Ascending aorta (tissue), 2 donors: Measurements from ENCODE around the gene PCSK7. TPM values are rescaled to one million over a fixed set of nuclear protein-coding genes. Genes with fewer than 3 reads are reported as not detected.

ENCODE experiments used
- DNase-seq, 2 donors: peaks; one replicate each; pipeline ENCODE4 v3.0.0-alpha.2; 2019; ENCODE audit warnings: low spot score in 2 of 2
- H3K27ac ChIP-seq, 2 donors: fragments of 200-600 bp; sonication (generic); one replicate each; pipeline ENCODE4 v1.5.1; 2016 to 2017; ENCODE audit warnings: mild to moderate bottlenecking in 1 of 2
- H3K27me3 ChIP-seq: fragments of 200-600 bp; sonication (generic); one replicate; pipeline ENCODE4 v1.5.1; 2017
- H3K36me3 ChIP-seq, 2 donors: fragments of 200-600 bp; sonication (generic); one replicate each; pipeline ENCODE4 v1.5.1; 2016
- H3K4me1 ChIP-seq, 2 donors: fragments of 200-600 bp; sonication (generic); one replicate each; pipeline ENCODE4 v1.5.1; 2016 to 2017; ENCODE audit warnings: mild to moderate bottlenecking in 1 of 2
- H3K4me3 ChIP-seq, 2 donors: fragments of 200-600 bp; sonication (generic); one replicate each; pipeline ENCODE4 v1.5.1; 2016 to 2017; ENCODE audit warnings: mild to moderate bottlenecking in 1 of 2
- H3K9me3 ChIP-seq, 2 donors: fragments of 200-600 bp; sonication (generic); one replicate each; pipeline ENCODE4 v1.5.1; 2016
- CTCF ChIP-seq, 3 experiments: fragments of 200-600 bp in 2 of 3; fragments of 450-650 bp in 1 of 3; sonication (generic) in 2 of 3; IDR thresholded peaks; one replicate each; pipeline ENCODE4 v1.5.1; 2016 to 2019; ENCODE audit warnings: antibody characterized with exemption in 3 of 3, mild to moderate bottlenecking in 1 of 3, moderate library complexity in 1 of 3
- intact Hi-C: fragments of 100-400 bp; cut with DNase I; formaldehyde crosslinking; loops from one replicate; pipeline ENCODE4 v1.15.1; 2023
- total RNA-seq: library from RNA; depleted of rRNA; stranded (reverse); fragments of >200 nt; gene quantifications from one replicate; pipeline ENCODE4 v1.1.0, GENCODE V29; 2016

PCSK7 gene
- total RNA-seq, 1 donor from 2014 or later, result 112 TPM

- H3K27me3 ChIP-seq, result no peaks in the 10 kb centered on the region
- H3K36me3 ChIP-seq, result peaks cover 6 to 20% of the 10 kb centered on the region in 2 donors
- H3K27ac ChIP-seq, result peak overlapping the region in 1 of 2 donors; percentile 23
- H3K9me3 ChIP-seq, result no peaks in the 10 kb centered on the region
- TF ChIP-seq CTCF (IDR thresholded peaks at IDR 0.05), result no peak
- peaks cover 0 to 2% of the 10 kb centered on the region in 2 donors for H3K4me1 ChIP-seq
- no peak overlapping the region for H3K4me3 ChIP-seq
- no peak for DNase-seq
- intact Hi-C loops, result loop anchor here (10.0 kb wide), 1 partner anchor 142 kb away; the partner anchor contains the start of gene BACE1
Measured at GRCh38 chr11:117172724-117173421, 59.0 kb downstream of the PCSK7 start.

GRCh38 chr11:117171404-117172061 lies 60.3 kb downstream of the PCSK7 start:
- intact Hi-C loops, result loop anchor here (10.0 kb wide), 1 partner anchor 143 kb away; the partner anchor contains the start of gene BACE1
- peaks cover 15 to 25% of the 10 kb centered on the region in 2 donors for H3K36me3 ChIP-seq
- H3K9me3 ChIP-seq, result no peaks in the 10 kb centered on the region
- no peaks in the 10 kb centered on the region for H3K27me3 ChIP-seq
- no peak overlapping the region for H3K4me3 ChIP-seq
- TF ChIP-seq CTCF (IDR thresholded peaks at IDR 0.05), result no peak
- no peaks in the 10 kb centered on the region for H3K4me1 ChIP-seq
- DNase-seq, result no peak
- H3K27ac ChIP-seq, result peak overlapping the region in 1 of 2 donors; percentile 22

- no peak overlapping the region for H3K4me3 ChIP-seq
- DNase-seq, result no peak
- H3K36me3 ChIP-seq, result peaks cover 19 to 29% of the 10 kb centered on the region in 2 donors
- H3K4me1 ChIP-seq, result no peaks in the 10 kb centered on the region
- H3K27me3 ChIP-seq, result no peaks in the 10 kb centered on the region
- H3K27ac ChIP-seq, result peak overlapping the region in 1 of 2 donors; percentile 22
- intact Hi-C loops, result loop anchor here (10.0 kb wide), 1 partner anchor 144 kb away; the partner anchor contains the start of gene BACE1
- H3K9me3 ChIP-seq, result no peaks in the 10 kb centered on the region
- TF ChIP-seq CTCF (IDR thresholded peaks at IDR 0.05), result no peak
Measured at GRCh38 chr11:117171007-117171403, 60.9 kb downstream of the PCSK7 start.

- Histone ChIP-seq H3K4me1 (no peaks in the 10 kb centered on the region), H3K27me3 (no peaks in the 10 kb centered on the region), H3K9me3 (no peaks in the 10 kb centered on the region), H3K27ac (no peak overlapping the region), H3K4me3 (no peak overlapping the region), H3K36me3 (peaks cover 24 to 37% of the 10 kb centered on the region in 2 donors)
- TF ChIP-seq CTCF (IDR thresholded peaks at IDR 0.05), result no peak
- no peak for DNase-seq
- intact Hi-C loops, result loop anchor here (10.0 kb wide), 1 partner anchor 145 kb away; the partner anchor contains the start of gene BACE1
Measured at GRCh38 chr11:117170210-117170609, 61.7 kb downstream of the PCSK7 start.

- Histone ChIP-seq H3K27me3 (no peaks in the 10 kb centered on the region), H3K36me3 (peaks cover 27 to 40% of the 10 kb centered on the region in 2 donors), H3K27ac (no peak overlapping the region), H3K9me3 (no peaks in the 10 kb centered on the region), H3K4me1 (no peaks in the 10 kb centered on the region), H3K4me3 (no peak overlapping the region)
- intact Hi-C loops, result loop anchor here (10.0 kb wide), 1 partner anchor 145 kb away; the partner anchor contains the start of gene BACE1
- DNase-seq, result no peak
- TF ChIP-seq CTCF (IDR thresholded peaks at IDR 0.05), result no peak
Measured at GRCh38 chr11:117169736-117170135, 62.1 kb downstream of the PCSK7 start.
